ENCODE data around the gene CPXM2. TPM values are rescaled to one million over a fixed set of nuclear protein-coding genes. Genes with fewer than 3 reads are reported as not detected.

Gene CPXM2
- total RNA-seq, 1 experiment from 2014 or later: 0.12 TPM

DNA sequence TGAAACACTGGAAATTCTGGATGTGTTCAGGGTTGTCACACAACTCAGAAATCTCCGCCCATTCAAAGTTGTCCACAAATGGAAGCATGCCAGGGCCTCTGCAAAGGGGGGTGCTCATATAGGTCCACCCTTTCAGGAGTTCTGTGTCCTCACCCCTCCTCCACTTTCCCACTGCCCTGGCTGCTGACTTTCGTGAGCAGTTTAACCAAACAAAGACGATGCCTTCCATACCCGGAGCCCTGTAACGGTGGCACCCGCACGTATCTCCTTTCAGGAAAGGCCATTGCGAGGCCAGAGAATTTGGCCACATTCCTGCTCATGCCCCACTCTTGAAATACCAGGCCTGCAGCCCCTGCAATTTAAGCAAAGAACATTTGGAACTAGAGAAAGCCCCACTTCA, 1.4 kb downstream of the CPXM2 start (continued):
- no peak for TF ChIP-seq ELF1 (IDR thresholded peaks at IDR 0.05; ENCODE audit: borderline replicate concordance, low read depth)
- TF ChIP-seq, protein P1, sequence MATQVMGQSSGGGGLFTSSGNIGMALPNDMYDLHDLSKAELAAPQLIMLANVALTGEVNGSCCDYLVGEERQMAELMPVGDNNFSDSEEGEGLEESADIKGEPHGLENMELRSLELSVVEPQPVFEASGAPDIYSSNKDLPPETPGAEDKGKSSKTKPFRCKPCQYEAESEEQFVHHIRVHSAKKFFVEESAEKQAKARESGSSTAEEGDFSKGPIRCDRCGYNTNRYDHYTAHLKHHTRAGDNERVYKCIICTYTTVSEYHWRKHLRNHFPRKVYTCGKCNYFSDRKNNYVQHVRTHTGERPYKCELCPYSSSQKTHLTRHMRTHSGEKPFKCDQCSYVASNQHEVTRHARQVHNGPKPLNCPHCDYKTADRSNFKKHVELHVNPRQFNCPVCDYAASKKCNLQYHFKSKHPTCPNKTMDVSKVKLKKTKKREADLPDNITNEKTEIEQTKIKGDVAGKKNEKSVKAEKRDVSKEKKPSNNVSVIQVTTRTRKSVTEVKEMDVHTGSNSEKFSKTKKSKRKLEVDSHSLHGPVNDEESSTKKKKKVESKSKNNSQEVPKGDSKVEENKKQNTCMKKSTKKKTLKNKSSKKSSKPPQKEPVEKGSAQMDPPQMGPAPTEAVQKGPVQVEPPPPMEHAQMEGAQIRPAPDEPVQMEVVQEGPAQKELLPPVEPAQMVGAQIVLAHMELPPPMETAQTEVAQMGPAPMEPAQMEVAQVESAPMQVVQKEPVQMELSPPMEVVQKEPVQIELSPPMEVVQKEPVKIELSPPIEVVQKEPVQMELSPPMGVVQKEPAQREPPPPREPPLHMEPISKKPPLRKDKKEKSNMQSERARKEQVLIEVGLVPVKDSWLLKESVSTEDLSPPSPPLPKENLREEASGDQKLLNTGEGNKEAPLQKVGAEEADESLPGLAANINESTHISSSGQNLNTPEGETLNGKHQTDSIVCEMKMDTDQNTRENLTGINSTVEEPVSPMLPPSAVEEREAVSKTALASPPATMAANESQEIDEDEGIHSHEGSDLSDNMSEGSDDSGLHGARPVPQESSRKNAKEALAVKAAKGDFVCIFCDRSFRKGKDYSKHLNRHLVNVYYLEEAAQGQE (IDR thresholded peaks at IDR 0.05; ENCODE audit: low read depth): no peak
- no peak for TF ChIP-seq EZH2phosphoT487 (IDR thresholded peaks at IDR 0.05; ENCODE audit: borderline replicate concordance)
- no peak for TF ChIP-seq CBX3 (IDR thresholded peaks at IDR 0.05; ENCODE audit: low read depth)
- TF ChIP-seq, protein P2, sequence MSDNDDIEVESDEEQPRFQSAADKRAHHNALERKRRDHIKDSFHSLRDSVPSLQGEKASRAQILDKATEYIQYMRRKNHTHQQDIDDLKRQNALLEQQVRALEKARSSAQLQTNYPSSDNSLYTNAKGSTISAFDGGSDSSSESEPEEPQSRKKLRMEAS (IDR thresholded peaks at IDR 0.05): no peak
- no peak for TF ChIP-seq TCF7L2 (IDR thresholded peaks at IDR 0.05; ENCODE audit: borderline replicate concordance, extremely low read depth, insufficient read depth, insufficient read length)
- no peak for TF ChIP-seq SP1 (IDR thresholded peaks at IDR 0.05; ENCODE audit: low read depth)

DNA sequence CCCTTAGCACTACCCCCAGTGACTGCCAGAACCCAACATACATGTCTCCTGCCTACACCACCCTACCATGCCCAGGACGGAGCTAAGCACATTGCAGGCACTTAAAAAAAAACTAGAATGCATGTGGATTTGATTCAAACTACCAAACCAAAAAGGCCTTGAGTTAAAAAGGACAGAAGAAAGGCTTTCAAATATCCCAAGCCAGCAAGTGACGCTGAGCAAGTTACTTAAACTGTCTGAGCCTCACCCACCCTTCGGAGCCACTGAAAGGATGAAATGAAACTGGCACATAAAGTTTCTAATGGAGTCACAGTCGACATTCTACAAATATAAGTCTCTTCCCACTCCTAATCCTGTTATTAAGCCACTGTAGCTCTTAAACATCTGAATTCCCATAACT, 1.8 kb downstream of the CPXM2 start:
- ChIA-PET RAD21 (ENCODE audit: low non-redundant PET in 1 of 2, low total read pairs in 2 of 2, uncharacterized antibody in 2 of 2, unreplicated experiment in 2 of 2) (no interaction called here), CTCF (no interaction called here), POLR2A (no interaction called here)
- ATAC-seq (no peak), DNase-seq (ENCODE audit: low read depth, low spot score) (no peak)
- peaks cover 27% of the 10 kb centered on the region for H3K27me3 ChIP-seq (ENCODE audit: insufficient read depth, low read length)
- no peak overlapping the region for H3K4me2 ChIP-seq (ENCODE audit: low read length)
- no peaks in the 10 kb centered on the region for H3K36me3 ChIP-seq (ENCODE audit: control insufficient read depth in 1 of 2, insufficient read depth in 2 of 2, low read length in 2 of 2)
- no peaks in the 10 kb centered on the region for H4K20me1 ChIP-seq (ENCODE audit: insufficient read depth)
- no peaks in the 10 kb centered on the region for H3K4me1 ChIP-seq (ENCODE audit: control insufficient read depth in 1 of 2, insufficient read depth in 2 of 2, low read length in 2 of 2)
- no peaks in the 10 kb centered on the region for H3K79me2 ChIP-seq (ENCODE audit: insufficient read depth, low read length)
- H3K4me3 ChIP-seq (replicated peaks in 1 of 2; ENCODE audit: low read depth in 1 of 2, low read length in 2 of 2): no peak overlapping the region
- intact Hi-C loops (cut with micrococcal nuclease): no loop called here
- no peak overlapping the region for H3K27ac ChIP-seq (ENCODE audit: low read depth, low read length)
- no peak overlapping the region for H2AFZ ChIP-seq (ENCODE audit: low read depth, low read length, poor library complexity, severe bottlenecking)
- no TSS peak for BruUV-seq (replicated peaks)
- no peak overlapping the region for H3K9ac ChIP-seq (ENCODE audit: low read length)
- H3K9me2 ChIP-seq (ENCODE audit: insufficient read depth): no peaks in the 10 kb centered on the region
- TF ChIP-seq, protein P3, sequence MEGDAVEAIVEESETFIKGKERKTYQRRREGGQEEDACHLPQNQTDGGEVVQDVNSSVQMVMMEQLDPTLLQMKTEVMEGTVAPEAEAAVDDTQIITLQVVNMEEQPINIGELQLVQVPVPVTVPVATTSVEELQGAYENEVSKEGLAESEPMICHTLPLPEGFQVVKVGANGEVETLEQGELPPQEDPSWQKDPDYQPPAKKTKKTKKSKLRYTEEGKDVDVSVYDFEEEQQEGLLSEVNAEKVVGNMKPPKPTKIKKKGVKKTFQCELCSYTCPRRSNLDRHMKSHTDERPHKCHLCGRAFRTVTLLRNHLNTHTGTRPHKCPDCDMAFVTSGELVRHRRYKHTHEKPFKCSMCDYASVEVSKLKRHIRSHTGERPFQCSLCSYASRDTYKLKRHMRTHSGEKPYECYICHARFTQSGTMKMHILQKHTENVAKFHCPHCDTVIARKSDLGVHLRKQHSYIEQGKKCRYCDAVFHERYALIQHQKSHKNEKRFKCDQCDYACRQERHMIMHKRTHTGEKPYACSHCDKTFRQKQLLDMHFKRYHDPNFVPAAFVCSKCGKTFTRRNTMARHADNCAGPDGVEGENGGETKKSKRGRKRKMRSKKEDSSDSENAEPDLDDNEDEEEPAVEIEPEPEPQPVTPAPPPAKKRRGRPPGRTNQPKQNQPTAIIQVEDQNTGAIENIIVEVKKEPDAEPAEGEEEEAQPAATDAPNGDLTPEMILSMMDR (IDR thresholded peaks at IDR 0.05 in 2 of 3, conservative IDR thresholded peaks at IDR 0.05 in 1 of 3; ENCODE audit: borderline replicate concordance in 1 of 3, insufficient read depth in 1 of 3, low read depth in 2 of 3, low read length in 2 of 3): no peak
- no peak for TF ChIP-seq EZH2 (IDR thresholded peaks at IDR 0.05)
- TF ChIP-seq SRF (IDR thresholded peaks at IDR 0.05; ENCODE audit: low read depth): no peak
- TF ChIP-seq ELF1 (IDR thresholded peaks at IDR 0.05; ENCODE audit: borderline replicate concordance, low read depth): no peak
- TF ChIP-seq SIN3A (IDR thresholded peaks at IDR 0.05; ENCODE audit: low read depth): no peak
- TF ChIP-seq CBX3 (IDR thresholded peaks at IDR 0.05; ENCODE audit: low read depth): no peak
- no peaks in the 10 kb centered on the region for H3K9me3 ChIP-seq (ENCODE audit: control insufficient read depth in 1 of 2, insufficient read depth in 1 of 2, low read depth in 1 of 2, low read length in 2 of 2)

All from HCT116 (cell line).